HEK293 (cell line): Measurements from ENCODE around the gene DDX41.

Experiments used
- CTCF ChIA-PET: fragments of 350-600 bp; formaldehyde crosslinking; extraction: SDS; loops from one replicate; lab custom pipeline; 2021; ENCODE audit warnings: antibody characterized with exemption; lab: Yijun Ruan, JAX
- POLR2A ChIA-PET: fragments of 300-600 bp; formaldehyde crosslinking; extraction: SDS; loops from one replicate; lab custom pipeline; 2020; ENCODE audit warnings: antibody characterized with exemption, inconsistent platforms; lab: Yijun Ruan, JAX
- H3K27ac ChIP-seq: fragments of 200-500 bp; sonication (Bioruptor generic); 2 replicates; pipeline ENCODE4 v1.5.1; 2014; ENCODE audit warnings: low read depth, low read length, control low read depth, inconsistent platforms; ENCODE audit errors: extremely low read depth
- H3K36me3 ChIP-seq, 2 experiments: fragments of 200-500 bp in 1 of 2; sonication (Bioruptor generic) in 1 of 2; 1 replicate in 1 of 2; 2 replicates in 1 of 2; pipeline ENCODE4 v1.5.1; 2014 to 2017; ENCODE audit warnings: inconsistent platforms in 2 of 2, low read length in 2 of 2; ENCODE audit not compliant: control insufficient read depth in 2 of 2, insufficient read depth in 1 of 2
- H3K4me1 ChIP-seq: fragments of 200-500 bp; sonication (Bioruptor generic); 2 replicates; pipeline ENCODE4 v1.5.1; 2014; ENCODE audit warnings: mild to moderate bottlenecking, low read length, inconsistent platforms; ENCODE audit not compliant: control insufficient read depth, insufficient read depth
- H3K4me3 ChIP-seq: 2 replicates; pipeline ENCODE4 v1.5.1; 2011; ENCODE audit warnings: low read depth, mild to moderate bottlenecking, control low read depth, low read length, moderate library complexity
- H3K9me3 ChIP-seq: fragments of 200-500 bp; sonication (Bioruptor generic); 2 replicates; pipeline ENCODE4 v1.5.1; 2014; ENCODE audit warnings: low read depth, low read length, inconsistent platforms; ENCODE audit not compliant: control insufficient read depth, insufficient read depth
- GLIS1 ChIP-seq: fragments of 450-650 bp; formaldehyde crosslinking; IDR thresholded peaks from 2 replicates; pipeline ENCODE4 v1.5.1; 2016; ENCODE audit warnings: missing biosample characterization, missing genetic modification characterization
- GLIS2 ChIP-seq: fragments of 450-650 bp; formaldehyde crosslinking; IDR thresholded peaks from 2 replicates; pipeline ENCODE4 v1.5.1; 2016; ENCODE audit warnings: missing biosample characterization, missing genetic modification characterization
- HOXD13 ChIP-seq: sonication (generic); formaldehyde crosslinking; IDR thresholded peaks from 2 replicates; pipeline ENCODE4 v1.8.0; 2022; ENCODE audit warnings: missing genetic modification reagents, borderline replicate concordance
- KLF1 ChIP-seq: fragments of 450-650 bp; formaldehyde crosslinking; IDR thresholded peaks from 2 replicates; pipeline ENCODE4 v1.5.1; 2016; ENCODE audit warnings: missing biosample characterization, missing genetic modification characterization
- PRDM1 ChIP-seq: fragments of 450-650 bp; formaldehyde crosslinking; IDR thresholded peaks from 2 replicates; pipeline ENCODE4; 2016; ENCODE audit warnings: missing biosample characterization, missing genetic modification characterization
- PRDM6 ChIP-seq: fragments of 450-650 bp; formaldehyde crosslinking; IDR thresholded peaks from 2 replicates; pipeline ENCODE4 v1.5.1; 2017; ENCODE audit warnings: missing biosample characterization, missing genetic modification characterization
- ZBTB6 ChIP-seq: fragments of 450-650 bp; formaldehyde crosslinking; IDR thresholded peaks from 2 replicates; pipeline ENCODE4 v1.5.1; 2017; ENCODE audit warnings: missing biosample characterization, missing genetic modification characterization
- ZIC2 ChIP-seq: fragments of 450-650 bp; formaldehyde crosslinking; IDR thresholded peaks from 2 replicates; pipeline ENCODE4 v1.5.1; 2016; ENCODE audit warnings: missing biosample characterization, missing genetic modification characterization
- ZNF140 ChIP-seq: fragments of 450-650 bp; formaldehyde crosslinking; IDR thresholded peaks from 2 replicates; pipeline ENCODE4 v1.5.1; 2016; ENCODE audit warnings: missing biosample characterization, missing genetic modification characterization
- ZNF155 ChIP-seq: fragments of 450-650 bp; formaldehyde crosslinking; IDR thresholded peaks from 2 replicates; pipeline ENCODE4 v1.5.1; 2016; ENCODE audit warnings: missing biosample characterization, missing genetic modification characterization
- ZNF169 ChIP-seq: fragments of 450-650 bp; formaldehyde crosslinking; IDR thresholded peaks from 2 replicates; pipeline ENCODE4 v1.5.1; 2016; ENCODE audit warnings: missing biosample characterization, missing genetic modification characterization
- ZNF280D ChIP-seq: fragments of 450-650 bp; formaldehyde crosslinking; IDR thresholded peaks from 2 replicates; pipeline ENCODE4 v1.5.1; 2016; ENCODE audit warnings: missing biosample characterization, missing genetic modification characterization
- ZNF404 ChIP-seq: fragments of 450-650 bp; formaldehyde crosslinking; IDR thresholded peaks from 2 replicates; pipeline ENCODE4 v1.5.1; 2017; ENCODE audit warnings: missing biosample characterization, missing genetic modification characterization
- ZNF48 ChIP-seq: fragments of 450-650 bp; formaldehyde crosslinking; IDR thresholded peaks from 2 replicates; pipeline ENCODE4 v1.5.1; 2016; ENCODE audit warnings: missing biosample characterization, missing genetic modification characterization
- ZNF529 ChIP-seq: fragments of 450-650 bp; formaldehyde crosslinking; IDR thresholded peaks from 2 replicates; pipeline ENCODE4 v1.5.1; 2017; ENCODE audit warnings: missing genetic modification characterization, missing biosample characterization; ENCODE audit not compliant: insufficient replicate concordance
- ZNF600 ChIP-seq: fragments of 450-650 bp; formaldehyde crosslinking; IDR thresholded peaks from 2 replicates; pipeline ENCODE4 v1.5.1; 2016; ENCODE audit warnings: missing biosample characterization, missing genetic modification characterization
- ZNF629 ChIP-seq: fragments of 450-650 bp; formaldehyde crosslinking; IDR thresholded peaks from 2 replicates; pipeline ENCODE4 v1.5.1; 2017; ENCODE audit warnings: missing biosample characterization, missing genetic modification characterization
- ZNF670 ChIP-seq: fragments of 450-650 bp; formaldehyde crosslinking; IDR thresholded peaks from 2 replicates; pipeline ENCODE4 v1.5.1; 2016; ENCODE audit warnings: missing biosample characterization, missing genetic modification characterization, low read depth
- ZNF707 ChIP-seq: fragments of 450-650 bp; formaldehyde crosslinking; IDR thresholded peaks from 2 replicates; pipeline ENCODE4 v1.5.1; 2016; ENCODE audit warnings: missing biosample characterization, missing genetic modification characterization
- ZNF768 ChIP-seq: fragments of 450-650 bp; formaldehyde crosslinking; IDR thresholded peaks from 2 replicates; pipeline ENCODE4 v1.5.1; 2018; ENCODE audit warnings: missing biosample characterization, mild to moderate bottlenecking, missing genetic modification characterization
- ZNF837 ChIP-seq: fragments of 450-650 bp; formaldehyde crosslinking; IDR thresholded peaks from 2 replicates; pipeline ENCODE4 v1.5.1; 2016; ENCODE audit warnings: missing biosample characterization, missing genetic modification characterization
- TF ChIP-seq, protein P1 (sequence below): fragments of 450-650 bp; formaldehyde crosslinking; IDR thresholded peaks from 2 replicates; pipeline ENCODE4 v1.5.1; 2017; ENCODE audit warnings: missing biosample characterization, missing genetic modification characterization

The DDX41 gene

DNA sequence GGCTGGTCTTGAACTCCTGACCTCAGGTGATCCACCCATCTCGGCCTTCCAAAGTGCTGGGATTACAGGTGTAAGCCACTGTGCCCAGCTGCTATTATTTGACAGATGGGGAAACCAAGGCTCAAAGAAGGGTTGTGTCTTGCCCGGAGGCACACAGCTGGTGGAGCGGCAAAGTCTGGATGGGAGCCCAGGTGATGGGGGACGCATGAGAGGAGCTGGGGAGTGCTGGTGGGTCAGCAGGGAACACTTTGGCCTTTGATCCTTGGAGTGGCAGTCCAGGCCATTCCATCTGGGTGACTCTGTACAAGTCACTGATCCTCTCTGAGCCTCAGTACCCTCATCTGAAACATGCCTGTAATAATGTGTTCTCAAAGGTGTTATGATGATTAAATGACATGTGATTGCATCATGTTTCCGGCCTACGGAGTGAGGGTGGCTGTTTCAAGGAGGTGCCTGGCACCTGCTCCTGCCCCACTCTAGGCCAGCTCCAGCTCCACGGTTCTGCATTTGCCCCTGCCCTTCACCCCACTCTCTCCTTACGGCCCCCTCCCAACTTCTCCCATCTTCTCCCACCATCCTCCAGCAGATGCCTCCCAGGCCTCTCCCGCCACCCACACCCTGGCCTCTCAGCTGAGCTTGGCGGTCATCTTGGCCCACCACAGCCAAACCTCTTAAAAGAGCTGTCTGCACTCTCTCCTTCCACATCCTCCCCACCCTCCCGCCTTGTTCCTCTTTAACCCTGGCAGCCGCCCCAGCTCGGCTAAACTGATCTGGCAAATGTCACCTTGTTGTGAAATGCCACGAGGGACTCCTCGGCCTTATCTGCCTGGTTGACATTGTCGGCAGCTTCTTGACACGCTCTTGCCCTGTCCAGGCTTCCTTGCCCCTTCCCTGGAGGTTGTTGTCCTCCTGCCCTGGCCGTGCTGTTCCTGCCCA is 37.8 kb downstream of the DDX41 start (continued):
- TF ChIP-seq, protein P1, sequence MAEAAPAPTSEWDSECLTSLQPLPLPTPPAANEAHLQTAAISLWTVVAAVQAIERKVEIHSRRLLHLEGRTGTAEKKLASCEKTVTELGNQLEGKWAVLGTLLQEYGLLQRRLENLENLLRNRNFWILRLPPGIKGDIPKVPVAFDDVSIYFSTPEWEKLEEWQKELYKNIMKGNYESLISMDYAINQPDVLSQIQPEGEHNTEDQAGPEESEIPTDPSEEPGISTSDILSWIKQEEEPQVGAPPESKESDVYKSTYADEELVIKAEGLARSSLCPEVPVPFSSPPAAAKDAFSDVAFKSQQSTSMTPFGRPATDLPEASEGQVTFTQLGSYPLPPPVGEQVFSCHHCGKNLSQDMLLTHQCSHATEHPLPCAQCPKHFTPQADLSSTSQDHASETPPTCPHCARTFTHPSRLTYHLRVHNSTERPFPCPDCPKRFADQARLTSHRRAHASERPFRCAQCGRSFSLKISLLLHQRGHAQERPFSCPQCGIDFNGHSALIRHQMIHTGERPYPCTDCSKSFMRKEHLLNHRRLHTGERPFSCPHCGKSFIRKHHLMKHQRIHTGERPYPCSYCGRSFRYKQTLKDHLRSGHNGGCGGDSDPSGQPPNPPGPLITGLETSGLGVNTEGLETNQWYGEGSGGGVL (tag by site-specific recombination), result peak; percentile 81
- TF ChIP-seq ZBTB6 (tag by site-specific recombination), result peak; percentile 49; the same call in 1 of the 2 replicates
- no peak for TF ChIP-seq PRDM1

- Histone ChIP-seq H3K4me1 (no peaks in the 10 kb centered on the region; the same call in 1 of the 2 replicates), H3K9me3 (no peaks in the 10 kb centered on the region), H3K4me3 (no peak overlapping the region), H3K27ac (peak overlapping the region; percentile 11; the same call in 1 of the 2 replicates), H3K36me3 (peaks cover 0 to 10% of the 10 kb centered on the region in 2 experiments; a peak in 1 of 3 replicates)
- CTCF ChIA-PET, result interaction anchor here (0.5 to 2.8 kb wide), 8 partner anchors 12 to 363 kb away, joined by 3 to 11 read pairs (median 4); no protein-coding TSS in a partner anchor
- TF ChIP-seq GLIS2 (peak; percentile 24; the same call in 1 of the 2 replicates), GLIS1 (peak; percentile 71), ZNF670 (tag by site-specific recombination) (no peak), ZNF837 (tag by site-specific recombination) (no peak), ZNF155 (tag by site-specific recombination) (no peak), ZNF629 (tag by site-specific recombination) (no peak), ZNF600 (tag by site-specific recombination) (0 out of 2 replicates have a peak, but pooled peaks have one; percentile 9), PRDM6 (tag by site-specific recombination) (no peak), ZNF529 (no peak), ZIC2 (tag by site-specific recombination) (peak; percentile 87)
- POLR2A ChIA-PET, result interaction anchor here (0.9 to 8.1 kb wide), 6 partner anchors 9 to 107 kb away, joined by 3 to 106 read pairs (median 6); partner anchors contain the start of genes DDX41, GRK6 and PDLIM7
Measured at GRCh38 chr5:177477701-177478477, 38.9 kb downstream of the DDX41 start.

DNA sequence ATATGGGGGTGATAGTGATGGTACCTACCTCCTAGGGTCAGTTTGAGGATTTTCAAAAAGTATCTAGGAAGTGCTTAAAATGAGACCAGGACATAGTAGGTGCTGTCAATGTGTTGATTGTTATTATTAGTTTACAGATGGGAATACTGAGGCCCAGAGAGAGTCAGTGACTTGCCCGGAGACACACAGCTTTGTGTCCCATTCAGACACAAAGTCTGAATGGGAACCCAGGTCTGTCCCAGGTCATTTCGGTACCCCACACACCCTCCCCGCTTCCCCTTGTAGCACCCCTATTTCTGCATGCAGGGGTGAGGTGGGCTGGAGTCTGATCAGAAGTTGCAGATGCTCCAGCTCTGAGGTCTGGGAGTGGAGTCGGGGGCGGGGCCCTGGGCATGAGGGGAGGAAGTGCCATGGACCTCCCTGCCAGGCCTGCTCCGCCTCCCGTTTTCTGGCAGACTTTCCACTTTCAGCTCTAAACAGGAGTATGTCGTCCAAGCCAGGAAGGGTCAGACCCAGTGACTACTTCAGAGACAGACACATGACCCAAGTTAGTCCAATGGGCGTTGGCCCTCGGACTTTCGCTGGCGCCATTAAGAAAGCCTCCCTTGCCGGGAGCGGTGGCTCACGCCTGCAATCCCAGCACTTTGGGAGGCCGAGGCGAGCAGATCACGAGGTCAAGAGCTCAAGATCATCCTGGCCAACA is 40.1 kb downstream of the DDX41 start:
- peaks cover 4% of the 10 kb centered on the region for H3K4me1 ChIP-seq
- CTCF ChIA-PET, result interaction anchor here (0.6 to 2.8 kb wide), 11 partner anchors 8 to 158 kb away, joined by 3 to 11 read pairs (median 4); no protein-coding TSS in a partner anchor
- TF ChIP-seq ZNF707, result no peak
- no peak for TF ChIP-seq ZNF48 (tag by site-specific recombination)
- TF ChIP-seq ZNF169 (tag by site-specific recombination), result no peak
- no peak for TF ChIP-seq HOXD13
- 0 out of 2 replicates have a peak, but pooled peaks have one; percentile 6 for TF ChIP-seq KLF1
- no peak for TF ChIP-seq ZNF280D (tag by site-specific recombination)
- TF ChIP-seq ZNF768, result peak; percentile 68; the same call in 1 of the 2 replicates
- TF ChIP-seq ZNF404 (tag by site-specific recombination), result no peak
- TF ChIP-seq ZNF140 (tag by site-specific recombination), result no peak

More for the DNA sequence above, 40.1 kb downstream of the DDX41 start:
- no peaks in the 10 kb centered on the region for H3K9me3 ChIP-seq
- H3K4me3 ChIP-seq, result no peak overlapping the region
- POLR2A ChIA-PET, result interaction anchor here (0.8 to 8.1 kb wide), 6 partner anchors 9 to 74 kb away, joined by 3 to 106 read pairs (median 4); partner anchors contain the start of genes GRK6 and PDLIM7
- H3K36me3 ChIP-seq, result peaks cover 0 to 11% of the 10 kb centered on the region in 2 experiments; a peak in 1 of 3 replicates
- H3K27ac ChIP-seq, result no peak overlapping the region
